K562 (cell line): ENCODE results near the gene SLC22A7. TPM values are rescaled to one million over a fixed set of nuclear protein-coding genes. Genes with fewer than 3 reads are reported as not detected.

Experiments used
- ATAC-seq: fragments of 200-7000 bp; cut with Tn5 transposase; 3 replicates; pipeline ENCODE4 v1.9.1; 2020; ENCODE audit warnings: moderate library complexity
- BruUV-seq: library from RNA; stranded (reverse); fragments of 400-500 nt; replicated peaks from 2 replicates; lab custom pipeline; 2021; lab: Mats Ljungman, UMichigan
- CTCF ChIA-PET: fragments of 300-600 bp; formaldehyde crosslinking; extraction: SDS; loops from one replicate; lab custom pipeline; 2021; ENCODE audit warnings: low intra/inter-chr PET ratio; lab: Yijun Ruan, JAX
- POLR2A ChIA-PET: fragments of 300-600, 350-650 bp; sonication (Branson Sonifier 250); formaldehyde crosslinking; extraction: SDS; loops from one replicate; lab custom pipeline; 2021; ENCODE audit warnings: antibody characterized with exemption, inconsistent platforms; lab: Yijun Ruan, JAX
- DNase-seq, 4 experiments: peaks; one replicate each; pipeline versions ENCODE4 v3.0.0 to v3.0.0-alpha.2; 2011 to 2018; ENCODE audit warnings: low spot score in 3 of 4, mixed read lengths in 3 of 4; ENCODE audit errors: extremely low read depth in 1 of 4
- FAIRE-seq: peaks from 2 replicates; lab custom pipeline; 2011; peaks lifted over from hg19 to GRCh38; lab: Jason Lieb, UNC
- H2AFZ ChIP-seq: 2 replicates; pipeline ENCODE4 v1.6.0; 2011; ENCODE audit warnings: low read depth, low read length, control low read depth, inconsistent platforms
- H3K27ac ChIP-seq: fragments of 200-600 bp; 3 replicates; pipeline ENCODE4 v1.8.0; 2011; ENCODE audit warnings: low read depth, mild to moderate bottlenecking, control low read depth, inconsistent platforms, low read length, moderate library complexity, mixed read lengths; ENCODE audit errors: extremely low read depth
- H3K27me3 ChIP-seq, 2 experiments: fragments of 300-600 bp in 1 of 2; 2 replicates in 1 of 2; 3 replicates in 1 of 2; pipeline versions ENCODE4 v1.6.0 to v1.8.0; 2011; ENCODE audit warnings: inconsistent platforms in 2 of 2, low read length in 2 of 2, mild to moderate bottlenecking in 1 of 2, mixed read lengths in 1 of 2, moderate library complexity in 1 of 2; ENCODE audit not compliant: control insufficient read depth in 2 of 2, insufficient read depth in 2 of 2
- H3K36me3 ChIP-seq: fragments of 300-600 bp; 3 replicates; pipeline ENCODE4 v1.8.0; 2011; ENCODE audit warnings: mild to moderate bottlenecking, low read length, inconsistent platforms; ENCODE audit not compliant: control insufficient read depth, insufficient read depth
- H3K4me1 ChIP-seq, 2 experiments: fragments of 200-600 bp in 1 of 2; replicated peaks in 1 of 2; 2 replicates in 1 of 2; 3 replicates in 1 of 2; pipeline versions ENCODE4 v1.5.1 to v1.8.0; 2011; ENCODE audit warnings: inconsistent platforms in 2 of 2, low read length in 2 of 2, mild to moderate bottlenecking in 1 of 2, mixed read lengths in 1 of 2, moderate library complexity in 1 of 2; ENCODE audit not compliant: control insufficient read depth in 2 of 2, insufficient read depth in 2 of 2
- H3K4me2 ChIP-seq: 2 replicates; pipeline ENCODE4 v1.6.1; 2011; ENCODE audit warnings: low read length, control low read depth, inconsistent platforms, mixed read lengths; ENCODE audit not compliant: insufficient read depth
- H3K4me3 ChIP-seq: fragments of 200-600 bp; sonication (generic), shearing (Covaris generic); 2 replicates; pipeline ENCODE4 v1.5.1; 2016; ENCODE audit warnings: control low read depth, inconsistent platforms
- H3K79me2 ChIP-seq: fragments of 200-600 bp; 3 replicates; pipeline ENCODE4 v1.8.0; 2011; ENCODE audit warnings: low read length, inconsistent platforms; ENCODE audit not compliant: control insufficient read depth, insufficient read depth
- H3K9ac ChIP-seq, 2 experiments: 2 replicates each; pipeline versions ENCODE4 v1.6.0 to v1.6.1; 2011; ENCODE audit warnings: low read depth in 2 of 2, low read length in 2 of 2, control low read depth in 1 of 2, inconsistent platforms in 1 of 2, mild to moderate bottlenecking in 1 of 2, mixed read lengths in 1 of 2; ENCODE audit not compliant: insufficient read depth in 1 of 2
- H3K9me1 ChIP-seq: one replicate; pipeline ENCODE4 v1.6.0; 2011; ENCODE audit warnings: inconsistent platforms, mild to moderate bottlenecking, low read length, moderate library complexity; ENCODE audit not compliant: control insufficient read depth, insufficient read depth
- H3K9me3 ChIP-seq: replicated peaks from 2 replicates; pipeline ENCODE4 v1.5.1; 2011; ENCODE audit warnings: low read depth, low read length, inconsistent platforms; ENCODE audit not compliant: control insufficient read depth, insufficient read depth
- H4K20me1 ChIP-seq: replicated peaks from 2 replicates; pipeline ENCODE4 v1.6.1; 2011; ENCODE audit warnings: low read length, inconsistent platforms, mixed read lengths; ENCODE audit not compliant: control insufficient read depth, insufficient read depth
- ARID3A ChIP-seq: IDR thresholded peaks from 2 replicates; pipeline ENCODE4 v1.6.1; 2012; ENCODE audit warnings: low read depth, low read length, improper control_type of control experiment, borderline replicate concordance
- CHD4 ChIP-seq: fragments of 200-600 bp; sonication (generic); IDR thresholded peaks from 3 replicates; pipeline ENCODE4 v1.6.1; 2012; ENCODE audit warnings: low read depth, mild to moderate bottlenecking, mixed read lengths, low read length, inconsistent platforms; ENCODE audit not compliant: insufficient read depth, insufficient replicate concordance, poor library complexity, severe bottlenecking
- E2F4 ChIP-seq: sonication (generic); formaldehyde crosslinking; IDR thresholded peaks from 2 replicates; pipeline ENCODE4 v1.8.0; 2022; ENCODE audit warnings: mild to moderate bottlenecking, low read depth, missing genetic modification reagents
- EWSR1 ChIP-seq: fragments of 450-650 bp; IDR thresholded peaks from 2 replicates; pipeline ENCODE4 v1.6.1; 2018; ENCODE audit warnings: borderline replicate concordance, mild to moderate bottlenecking, low read depth, moderate library complexity; ENCODE audit not compliant: partially characterized antibody
- HDGF ChIP-seq: fragments of 450-650 bp; IDR thresholded peaks from 2 replicates; pipeline ENCODE4 v1.6.1; 2016
- IRF1 ChIP-seq: sonication (generic); formaldehyde crosslinking; IDR thresholded peaks from 2 replicates; pipeline ENCODE4 v1.8.0; 2022; ENCODE audit warnings: missing genetic modification reagents, mild to moderate bottlenecking, borderline replicate concordance
- KDM4B ChIP-seq, 2 experiments: fragments of 450-650 bp in 1 of 2; sonication (generic) in 1 of 2; IDR thresholded peaks; 2 replicates each; pipeline ENCODE4 v1.6.1; 2016 to 2017; ENCODE audit warnings: borderline replicate concordance in 2 of 2, antibody characterized with exemption in 1 of 2, low read depth in 1 of 2, mild to moderate bottlenecking in 1 of 2
- MCM7 ChIP-seq, 2 experiments: fragments of 450-650 bp; IDR thresholded peaks; 2 replicates each; pipeline ENCODE4 v1.6.1; 2016 to 2018
- NCOA1 ChIP-seq: fragments of 450-650 bp; IDR thresholded peaks from 2 replicates; pipeline ENCODE4 v1.6.1; 2016; ENCODE audit warnings: low read depth
- NFIC ChIP-seq: fragments of 450-650 bp; IDR thresholded peaks from 2 replicates; pipeline ENCODE4 v1.6.1; 2017; ENCODE audit warnings: mild to moderate bottlenecking, inconsistent platforms
- RAD21 ChIP-seq, 2 experiments: fragments of 250-450 bp in 1 of 2; fragments of 450-650 bp in 1 of 2; sonication (Bioruptor Pico) in 1 of 2; formaldehyde crosslinking in 1 of 2; IDR thresholded peaks in 1 of 2; conservative IDR thresholded peaks in 1 of 2; 2 replicates each; pipeline versions ENCODE4 v1.4.0 to v1.8.0; 2020 to 2022; ENCODE audit warnings: mild to moderate bottlenecking in 2 of 2, moderate library complexity in 1 of 2
- ZBTB2 ChIP-seq: fragments of 450-650 bp; IDR thresholded peaks from 2 replicates; pipeline ENCODE4 v1.6.1; 2016; ENCODE audit warnings: antibody characterized with exemption
- ZNF174 ChIP-seq: fragments of 250-450 bp; sonication (Bioruptor Pico); IDR thresholded peaks from 2 replicates; pipeline ENCODE4 v1.4.0; 2020; ENCODE audit warnings: mild to moderate bottlenecking
- ZNF431 ChIP-seq: sonication (generic); formaldehyde crosslinking; IDR thresholded peaks from 2 replicates; pipeline ENCODE4 v1.8.0; 2022; ENCODE audit warnings: mild to moderate bottlenecking, missing genetic modification reagents
- WGBS: fragments of 100-300 bp; shearing (Covaris generic); methylation state at CpG from one replicate; pipeline ENCODE4 v1.1.6; 2016; ENCODE audit warnings: low coverage, mixed read lengths; ENCODE audit not compliant: insufficient coverage; ENCODE audit errors: missing lambda C conversion rate; 5-methylcytosine and 5-hydroxymethylcytosine counted together
- in situ Hi-C: fragments of 300-500 bp; cut with MboI; formaldehyde crosslinking; loops from 4 replicates; pipeline ENCODE4 v1.15.0; 2018; ENCODE audit warnings: inconsistent platforms, mixed read lengths
- intact Hi-C: fragments of 100-400 bp; cut with micrococcal nuclease; formaldehyde crosslinking; loops from 2 replicates; pipeline ENCODE4 v1.14.2; 2022
- polyA plus RNA-seq, 8 experiments: library from polyadenylated mRNA; depleted of rRNA in 4 of 8; stranded (reverse) in 5 of 8; unstranded in 3 of 8; fragments of >200 nt; fragmentation: Nextera tagmentation in 2 of 8; fragmentation: Illumina TruSeq in 1 of 8; extraction: Ambion mirVana in 2 of 8; extraction: Trizol in 1 of 8; gene quantifications; 2 replicates each; pipeline versions ENCODE4 v1.2.1 to v1.2.3, GENCODE V29; 2011 to 2014; ENCODE audit warnings: inconsistent platforms in 1 of 8, missing spikeins in 1 of 8
- total RNA-seq, 7 experiments: library from RNA; depleted of rRNA in 6 of 7; stranded (reverse); fragments of >200 nt in 6 of 7; fragmentation: Illumina TruSeq in 2 of 7; extraction: Trizol in 2 of 7; gene quantifications; 2 replicates each; pipeline versions ENCODE4 v1.2.1 to v1.2.3, GENCODE V29; 2011 to 2021; ENCODE audit warnings: low replicate concordance in 1 of 7

SLC22A7 gene
- total and polyA plus RNA-seq, 9 of the 15 experiments (the other 6 are each of a cell fraction or from before 2014, with no cell fraction given), result not detected

- no peaks in the 10 kb centered on the region for H3K9me1 ChIP-seq
- in situ Hi-C loops (no loop called here), intact Hi-C loops (no loop called here)
- FAIRE-seq, result no peak
- POLR2A ChIA-PET, result interaction anchor here (0.6 to 0.7 kb wide), 2 partner anchors 1239 to 1470 kb away, joined by 3 read pairs; no protein-coding TSS in a partner anchor
- H3K4me3 ChIP-seq, result no peak overlapping the region
- H3K27me3 ChIP-seq, result peaks cover 16 to 37% of the 10 kb centered on the region in 2 experiments
- H3K79me2 ChIP-seq, result no peaks in the 10 kb centered on the region
- H2AFZ ChIP-seq, result no peak overlapping the region
- no peaks in the 10 kb centered on the region for H3K9me3 ChIP-seq
- 0 out of 2 replicates have a peak, but pooled peaks cover 4% of the 10 kb centered on the region for H4K20me1 ChIP-seq
- peaks cover 0 to 4% of the 10 kb centered on the region in 2 experiments; a peak in 1 of 5 replicates for H3K4me1 ChIP-seq
- BruUV-seq, result no TSS peak
- no peak for DNase-seq
- ATAC-seq, result no peak
- no peaks in the 10 kb centered on the region for H3K36me3 ChIP-seq
- CTCF ChIA-PET, result no interaction called here
- H3K27ac ChIP-seq, result no peak overlapping the region
- whole genome bisulfite sequencing, result 0% methylated on average over 3 of the region's 3 CpGs
- H3K9ac ChIP-seq, result no peak overlapping the region
- no peak overlapping the region for H3K4me2 ChIP-seq
- TF ChIP-seq ZNF174 (CRISPR knock-in tag) (no peak), EWSR1 (no peak), NCOA1 (no peak), HDGF (no peak), NFIC (no peak), KDM4B (IDR thresholded peaks at IDR 0.05; ENCODE audit: borderline replicate concordance in 2 of 2, low read depth in 1 of 2) (no peak), ZBTB2 (no peak), MCM7 (IDR thresholded peaks at IDR 0.05) (no peak), CHD4 (no peak), IRF1 (CRISPR knock-in tag) (no peak), RAD21 (CRISPR knock-in tag; conservative IDR thresholded peaks at IDR 0.05 in 1 of 2, IDR thresholded peaks at IDR 0.05 in 1 of 2) (no peak), ZNF431 (CRISPR knock-in tag) (no peak), ARID3A (no peak), E2F4 (no peak)
Observed at GRCh38 chr6:43290339-43290904, 7.6 kb upstream of the SLC22A7 start.
